GM10847 (cell line): ENCODE results near the gene MUS81.

ENCODE experiments used
- POLR2A ChIP-seq: IDR thresholded peaks from 2 replicates; pipeline ENCODE4 v1.6.1; 2011; ENCODE audit not compliant: insufficient read length; ENCODE audit errors: extremely low read depth

The MUS81 gene

GRCh38 chr11:65833297-65834030 lies 26.8 kb upstream of the MUS81 start, which contains the start of gene SNX32:
TSS of gene SNX32 (plus strand) at chr11:65833963. CDS start at chr11:65834066, 103 bp downstream.
- TF ChIP-seq POLR2A = no peak

DNA sequence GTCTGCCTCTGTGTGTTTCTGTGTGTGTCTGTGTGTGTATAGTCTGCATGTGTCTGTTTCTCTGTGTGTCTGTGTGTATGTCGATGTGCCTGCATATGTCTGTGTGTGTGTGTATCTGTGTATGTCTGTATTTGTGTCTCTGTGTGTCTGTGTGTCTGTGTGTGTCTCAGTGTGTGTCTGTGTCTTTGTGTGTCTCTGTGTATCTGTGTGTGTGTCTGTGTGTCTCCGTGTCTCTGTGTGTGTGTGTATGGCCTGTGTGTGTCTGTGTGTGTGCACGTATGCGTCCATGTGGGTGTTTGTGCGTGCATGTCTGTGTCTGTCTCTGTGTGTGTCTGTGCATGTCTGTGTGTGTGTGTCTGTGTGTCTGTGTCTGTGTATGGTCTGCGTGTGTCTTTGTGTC lies 26.0 kb upstream of the MUS81 start:
- no peak for TF ChIP-seq POLR2A

DNA sequence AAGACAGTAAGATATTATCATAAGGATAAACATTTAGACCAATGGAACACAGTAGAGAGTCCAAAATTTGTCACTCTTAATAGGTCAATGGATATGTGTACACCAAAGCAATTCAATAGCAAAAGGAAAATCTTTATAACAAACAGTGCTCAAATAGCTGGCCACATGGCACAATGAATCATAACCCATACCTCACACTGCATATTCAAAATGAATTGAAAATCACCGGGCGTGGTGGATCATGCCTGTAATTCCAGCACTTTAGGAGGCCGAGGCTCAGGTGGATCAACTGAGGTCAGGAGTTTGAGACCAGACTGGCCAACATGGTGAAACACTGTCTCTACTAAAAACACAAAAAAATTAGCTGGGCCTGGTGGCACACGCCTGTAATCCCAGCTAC lies 18.1 kb upstream of the MUS81 start:
- TF ChIP-seq POLR2A = no peak

- TF ChIP-seq POLR2A = no peak
These were observed 16.4 kb upstream of the MUS81 start for GRCh38 chr11:65843811-65844210.

GRCh38 chr11:65844231-65844872 lies 15.9 kb upstream of the MUS81 start:
- no peak for TF ChIP-seq POLR2A

- no peak for TF ChIP-seq POLR2A
These were observed 12.5 kb upstream of the MUS81 start for GRCh38 chr11:65847746-65848145.

- no peak for TF ChIP-seq POLR2A
These were observed 10.9 kb upstream of the MUS81 start for GRCh38 chr11:65849366-65849765.

DNA sequence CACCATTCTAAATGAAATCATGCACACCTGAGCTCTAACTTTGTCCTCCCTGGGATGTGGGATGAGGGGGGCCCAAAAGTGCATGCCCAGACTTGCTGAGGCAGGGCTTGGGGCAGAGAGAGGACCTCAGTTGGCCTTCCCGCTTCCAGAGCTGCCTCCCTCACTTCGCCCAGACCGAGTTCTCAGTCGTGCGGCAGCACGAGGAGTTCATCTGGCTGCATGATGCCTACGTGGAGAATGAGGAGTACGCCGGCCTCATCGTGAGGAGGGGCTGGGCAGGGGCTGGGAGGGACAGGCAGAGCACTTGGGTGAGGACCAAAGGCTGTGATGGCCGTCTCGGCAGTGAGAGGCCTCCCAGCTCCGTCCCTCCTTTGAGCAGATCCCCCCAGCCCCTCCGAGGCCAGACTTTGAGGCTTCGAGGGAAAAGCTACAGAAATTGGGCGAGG lies 10.4 kb upstream of the MUS81 start:
- TF ChIP-seq POLR2A = no peak

DNA sequence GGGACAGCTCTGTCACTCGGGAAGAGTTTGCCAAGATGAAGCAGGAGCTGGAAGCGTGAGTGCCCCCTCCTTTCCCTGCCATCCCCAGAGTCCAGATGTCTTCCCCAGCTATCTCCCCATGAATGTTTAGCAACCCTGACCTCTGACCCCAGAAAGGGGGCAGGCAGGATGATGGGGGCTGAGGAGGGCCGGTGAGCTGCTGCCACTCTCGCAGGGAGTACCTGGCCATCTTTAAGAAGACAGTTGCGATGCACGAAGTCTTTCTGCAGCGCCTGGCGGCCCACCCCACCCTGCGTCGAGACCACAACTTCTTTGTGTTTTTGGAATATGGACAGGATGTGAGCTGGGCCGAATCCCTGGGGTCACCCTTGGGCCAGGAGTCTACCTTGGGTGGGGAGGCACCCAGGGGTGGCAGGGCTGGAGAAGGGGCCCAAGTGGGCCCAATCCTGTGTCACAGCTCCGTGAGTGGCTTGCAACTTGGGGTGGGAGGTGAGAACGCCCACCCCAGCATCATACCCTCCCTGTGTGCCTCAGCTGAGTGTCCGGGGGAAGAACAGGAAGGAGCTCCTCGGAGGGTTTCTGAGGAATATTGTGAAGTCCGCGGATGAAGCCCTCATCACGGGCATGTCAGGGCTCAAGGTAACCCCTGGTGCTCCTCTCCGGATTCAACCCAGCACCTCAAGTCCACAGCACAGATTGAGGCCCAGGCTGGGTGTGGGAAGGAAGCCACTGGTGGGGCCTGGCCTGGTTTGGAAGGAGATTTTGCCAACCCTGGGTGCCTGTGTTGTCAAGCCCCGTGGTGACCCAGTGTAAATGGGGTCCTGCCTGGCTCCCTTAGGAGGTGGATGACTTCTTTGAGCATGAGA lies 9.8 kb upstream of the MUS81 start:
- TF ChIP-seq POLR2A = no peak

DNA sequence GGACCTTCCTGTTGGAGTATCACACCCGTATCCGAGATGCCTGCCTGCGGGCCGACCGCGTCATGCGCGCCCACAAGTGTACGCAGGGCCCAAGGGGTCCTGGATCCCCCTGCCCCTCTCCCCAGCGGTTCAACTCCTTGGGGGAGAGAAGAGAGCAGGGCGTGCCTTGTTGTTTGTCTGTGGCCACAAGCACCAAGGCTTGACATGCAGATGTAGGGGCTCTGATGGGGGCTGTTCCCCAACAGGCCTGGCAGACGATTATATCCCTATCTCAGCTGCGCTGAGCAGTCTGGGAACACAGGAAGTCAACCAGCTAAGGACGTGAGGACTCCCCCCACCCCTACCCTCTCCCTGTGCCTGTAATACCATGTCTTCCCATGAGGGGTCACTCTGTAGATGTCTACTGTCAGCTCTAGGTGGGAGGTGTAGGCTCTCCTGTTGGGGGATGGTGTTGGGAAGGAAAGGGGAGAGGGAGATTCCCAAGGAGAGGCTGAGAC lies 9.1 kb upstream of the MUS81 start:
- TF ChIP-seq POLR2A = no peak

- TF ChIP-seq POLR2A = peak; percentile 2
These were observed 8.3 kb upstream of the MUS81 start for GRCh38 chr11:65851811-65852507.

GRCh38 chr11:65852508-65853245 lies 7.6 kb upstream of the MUS81 start:
- TF ChIP-seq POLR2A = no peak

DNA sequence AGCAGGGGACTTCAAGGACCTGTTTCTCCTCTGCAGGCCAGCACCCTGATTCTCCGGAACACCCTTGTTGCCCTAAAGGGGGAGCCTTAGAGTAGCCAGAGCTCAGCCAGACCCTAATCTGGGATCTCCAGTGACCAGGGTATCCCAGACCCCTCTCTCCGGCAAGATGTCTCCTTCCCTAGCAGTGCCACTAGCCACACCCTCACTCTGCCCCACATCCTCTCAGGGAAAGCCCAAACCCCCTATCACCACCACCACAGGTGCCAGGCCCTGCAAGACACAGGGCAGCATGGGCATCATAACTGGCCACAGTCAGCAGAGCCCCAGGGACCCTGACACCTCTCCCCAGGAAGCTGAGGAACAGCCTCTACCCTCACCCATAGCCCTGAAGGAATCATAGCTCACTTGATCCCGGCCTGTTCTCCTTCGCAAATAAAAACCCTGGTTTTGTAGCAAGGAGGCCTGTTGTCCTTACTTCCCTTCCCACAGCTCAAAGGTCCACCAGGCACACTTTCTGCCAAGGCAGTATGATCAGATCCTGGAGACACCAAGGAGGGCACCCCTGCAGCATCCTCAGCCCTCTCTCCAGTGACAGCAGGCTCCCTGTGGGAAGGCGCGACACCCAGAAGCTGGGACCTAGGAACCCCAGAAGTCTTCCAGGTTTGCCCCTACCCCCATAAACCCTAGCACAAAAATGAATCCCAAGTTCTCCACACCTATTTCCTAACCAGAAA lies 6.8 kb upstream of the MUS81 start:
- no peak for TF ChIP-seq POLR2A
